TTC549 (cell line): ENCODE measurements around the gene HOXC4.

Experiments used
- FAIRE-seq: peaks from 2 replicates; lab custom pipeline; 2012; peaks lifted over from hg19 to GRCh38; lab: Jason Lieb, UNC

The HOXC4 gene

GRCh38 chr12:54029529-54030441 is 23.9 kb upstream of the HOXC4 start:
- no peak for FAIRE-seq

GRCh38 chr12:54030442-54030801 is 23.2 kb upstream of the HOXC4 start:
- FAIRE-seq = no peak

- FAIRE-seq = no peak
Observed at GRCh38 chr12:54030889-54031471, 22.7 kb upstream of the HOXC4 start.

- no peak for FAIRE-seq
Observed at GRCh38 chr12:54031480-54031879, 22.2 kb upstream of the HOXC4 start.

- FAIRE-seq = no peak
Observed at GRCh38 chr12:54032086-54032619, 21.5 kb upstream of the HOXC4 start.

GRCh38 chr12:54032627-54033100 is 21.0 kb upstream of the HOXC4 start, which contains the start of gene HOXC5:
Gene HOXC5 (plus strand): TSS chr12:54033050. CDS start chr12:54033123, 73 bp downstream.
- peak; percentile 58 for FAIRE-seq

GRCh38 chr12:54033106-54033979 is 20.3 kb upstream of the HOXC4 start:
- no peak for FAIRE-seq

- FAIRE-seq = no peak
Observed at GRCh38 chr12:54033980-54034784, 19.5 kb upstream of the HOXC4 start.

GRCh38 chr12:54034785-54035310 is 18.8 kb upstream of the HOXC4 start:
- no peak for FAIRE-seq

- no peak for FAIRE-seq
Observed at GRCh38 chr12:54035568-54036264, 17.9 kb upstream of the HOXC4 start.

- no peak for FAIRE-seq
Observed at GRCh38 chr12:54036620-54037359, 16.8 kb upstream of the HOXC4 start.

GRCh38 chr12:54037360-54038283 is 16.0 kb upstream of the HOXC4 start:
- no peak for FAIRE-seq

GRCh38 chr12:54038284-54038870 is 15.3 kb upstream of the HOXC4 start:
- no peak for FAIRE-seq

- FAIRE-seq = no peak
Observed at GRCh38 chr12:54038871-54039414, 14.7 kb upstream of the HOXC4 start.

GRCh38 chr12:54039417-54040147 is 14.1 kb upstream of the HOXC4 start:
- no peak for FAIRE-seq

- FAIRE-seq = no peak
Observed at GRCh38 chr12:54040148-54040494, 13.5 kb upstream of the HOXC4 start.

- FAIRE-seq = no peak
Observed at GRCh38 chr12:54040648-54041047, 13.0 kb upstream of the HOXC4 start.
